GM23248 (cell line): ENCODE measurements around the gene PAM. TPM values are rescaled to one million over a fixed set of nuclear protein-coding genes. Genes with fewer than 3 reads are reported as not detected.

Experiments
- DNase-seq: peaks from one replicate; pipeline ENCODE4 v3.0.0-alpha.2; 2015
- H2AFZ ChIP-seq: fragments of 200-600 bp; sonication (generic); 2 replicates; pipeline ENCODE4 v1.6.1; 2016; ENCODE audit warnings: antibody characterized with exemption
- H3F3A ChIP-seq: fragments of 200-600 bp; sonication (generic); 2 replicates; pipeline ENCODE4 v1.6.1; 2016; ENCODE audit warnings: mild to moderate bottlenecking, antibody characterized with exemption, mixed run types; ENCODE audit not compliant: insufficient read depth
- H3K27ac ChIP-seq: fragments of 200-600 bp; sonication (generic); 2 replicates; pipeline ENCODE4 v1.5.1; 2016; ENCODE audit warnings: mild to moderate bottlenecking
- H3K27me3 ChIP-seq: fragments of 200-600 bp; sonication (generic); replicated peaks from 2 replicates; pipeline ENCODE4 v1.6.1; 2016; ENCODE audit warnings: mild to moderate bottlenecking; ENCODE audit not compliant: insufficient read depth
- H3K36me3 ChIP-seq: fragments of 200-600 bp; sonication (generic); 2 replicates; pipeline ENCODE4 v1.6.1; 2016; ENCODE audit warnings: low read depth, mild to moderate bottlenecking
- H3K4me1 ChIP-seq: fragments of 200-600 bp; sonication (generic); 2 replicates; pipeline ENCODE4 v1.6.1; 2016; ENCODE audit warnings: mild to moderate bottlenecking; ENCODE audit not compliant: insufficient read depth
- H3K4me2 ChIP-seq: fragments of 200-600 bp; sonication (generic); one replicate; pipeline ENCODE4 v1.6.1; 2016; ENCODE audit warnings: mild to moderate bottlenecking; ENCODE audit not compliant: unreplicated experiment
- H3K4me3 ChIP-seq: fragments of 200-600 bp; sonication (generic); 2 replicates; pipeline ENCODE4 v1.5.1; 2016; ENCODE audit warnings: mild to moderate bottlenecking
- H3K79me2 ChIP-seq: fragments of 200-600 bp; sonication (generic); 2 replicates; pipeline ENCODE4 v1.6.1; 2016; ENCODE audit warnings: mild to moderate bottlenecking; ENCODE audit not compliant: insufficient read depth
- H3K9ac ChIP-seq: fragments of 200-600 bp; sonication (generic); 2 replicates; pipeline ENCODE4 v1.6.1; 2016; ENCODE audit warnings: mild to moderate bottlenecking
- H3K9me2 ChIP-seq: fragments of 200-600 bp; sonication (generic); 2 replicates; pipeline ENCODE4 v1.6.1; 2016; ENCODE audit warnings: mixed run types, mild to moderate bottlenecking, moderate library complexity; ENCODE audit not compliant: insufficient read depth
- H3K9me3 ChIP-seq: fragments of 200-600 bp; sonication (generic); one replicate; pipeline ENCODE4 v1.6.1; 2017; ENCODE audit warnings: low read depth
- H4K20me1 ChIP-seq: fragments of 200-600 bp; sonication (generic); 2 replicates; pipeline ENCODE4 v1.6.0; 2016; ENCODE audit not compliant: insufficient read depth
- EZH2 ChIP-seq: fragments of 200-600 bp; sonication (generic); IDR thresholded peaks from 2 replicates; pipeline ENCODE4 v1.6.1; 2018; ENCODE audit warnings: antibody characterized with exemption, mild to moderate bottlenecking; ENCODE audit not compliant: insufficient read depth, poor library complexity, severe bottlenecking
- EZH2phosphoT487 ChIP-seq: fragments of 200-600 bp; sonication (generic); IDR thresholded peaks from 2 replicates; pipeline ENCODE4 v1.6.1; 2018; ENCODE audit warnings: antibody characterized with exemption, moderate library complexity, mild to moderate bottlenecking, low read depth; ENCODE audit not compliant: insufficient read depth
- WGBS, 2 experiments: methylation state at CpG; one replicate each; pipeline ENCODE4 v1.1.6; 2015 to 2017; ENCODE audit warnings: low lambda C conversion rate in 2 of 2, low coverage in 1 of 2; ENCODE audit errors: missing lambda C conversion rate in 2 of 2; 5-methylcytosine and 5-hydroxymethylcytosine counted together
- in situ Hi-C: fragments of 300-500 bp; cut with MboI; formaldehyde crosslinking; loops from 2 replicates; pipeline ENCODE4 v1.15.0; 2020
- polyA plus RNA-seq: library from polyadenylated mRNA; unstranded; fragments of >200 nt; fragmentation: Nextera tagmentation; extraction: Ambion mirVana; gene quantifications from 2 replicates; pipeline ENCODE4 v1.2.1, GENCODE V29; 2016
- total RNA-seq: library from RNA; depleted of rRNA; stranded (reverse); fragments of >200 nt; shearing (Covaris generic); gene quantifications from 2 replicates; pipeline ENCODE4 v1.2.3, GENCODE V29; 2014

The PAM gene
- total and polyA plus RNA-seq, 2 experiments from 2014 or later: 429 to 499 TPM

DNA sequence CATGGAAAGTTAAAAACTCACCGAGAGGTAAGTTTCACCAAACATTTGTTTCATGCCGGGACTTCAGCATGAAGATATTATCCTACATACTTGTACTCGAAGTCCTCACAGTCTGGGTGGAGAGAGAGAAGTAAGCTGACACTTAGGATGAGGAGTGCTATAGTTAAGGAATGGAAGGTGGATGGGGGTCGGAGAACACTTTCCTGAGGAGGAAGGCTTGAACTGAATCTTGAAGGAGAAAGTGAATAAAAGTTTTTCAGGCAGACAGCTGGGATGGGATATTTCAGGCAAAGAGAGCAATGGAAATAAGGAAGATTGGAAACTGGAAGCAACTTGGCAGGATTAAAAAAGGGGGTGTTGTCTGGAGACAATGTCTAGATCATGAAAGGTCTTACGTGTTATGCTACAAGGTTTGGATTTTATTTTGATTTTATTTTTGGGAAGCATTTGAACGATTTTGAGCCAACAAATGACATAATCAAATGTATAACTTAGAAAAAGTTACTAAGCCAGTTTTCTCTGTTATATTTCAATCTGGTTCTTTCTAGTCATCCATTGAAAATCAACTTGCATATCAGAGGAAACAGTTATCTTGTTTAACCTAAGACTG is 167.1 kb downstream of the PAM start:
- no peak overlapping the region for H3K9ac ChIP-seq
- H3K36me3 ChIP-seq: peaks cover 9% of the 10 kb centered on the region; the same call in 1 of the 2 replicates
- no peaks in the 10 kb centered on the region for H3K27me3 ChIP-seq
- 64 to 69% methylated on average over 6 of the region's 6 CpGs for WGBS, 2 experiments
- peaks cover 25% of the 10 kb centered on the region for H3K4me1 ChIP-seq
- no peaks in the 10 kb centered on the region for H3K79me2 ChIP-seq
- no peaks in the 10 kb centered on the region for H3K9me3 ChIP-seq
- 0 out of 2 replicates have a peak, but pooled peaks cover 10% of the 10 kb centered on the region for H3F3A ChIP-seq
- no peaks in the 10 kb centered on the region for H3K9me2 ChIP-seq
- TF ChIP-seq EZH2phosphoT487 (no peak), EZH2 (no peak)
- peak overlapping the region; percentile 5 for H3K4me2 ChIP-seq
- H3K27ac ChIP-seq: no peak overlapping the region
- in situ Hi-C loops: no loop called here
- H3K4me3 ChIP-seq: no peak overlapping the region
- DNase-seq: no peak
- H4K20me1 ChIP-seq: no peaks in the 10 kb centered on the region
- no peak overlapping the region for H2AFZ ChIP-seq

- H3K36me3 ChIP-seq: peaks cover 12% of the 10 kb centered on the region; the same call in 1 of the 2 replicates
- DNase-seq: no peak
Measured at GRCh38 chr5:102922799-102923477, 167.8 kb downstream of the PAM start.

GRCh38 chr5:102924963-102925362 is 169.9 kb downstream of the PAM start:
- TF ChIP-seq EZH2phosphoT487 (no peak), EZH2 (no peak)
- no peak for DNase-seq
- WGBS, 2 experiments: 94 to 100% methylated on average over 2 of the region's 2 CpGs
- Histone ChIP-seq H3K4me2 (no peak overlapping the region), H3K4me1 (peaks cover 24% of the 10 kb centered on the region), H3K79me2 (no peaks in the 10 kb centered on the region), H3K4me3 (no peak overlapping the region), H3K27me3 (no peaks in the 10 kb centered on the region), H3K9me3 (no peaks in the 10 kb centered on the region), H3F3A (0 out of 2 replicates have a peak, but pooled peaks cover 10% of the 10 kb centered on the region), H3K27ac (no peak overlapping the region), H3K9me2 (no peaks in the 10 kb centered on the region), H3K9ac (no peak overlapping the region), H4K20me1 (no peaks in the 10 kb centered on the region), H2AFZ (no peak overlapping the region), H3K36me3 (peaks cover 18% of the 10 kb centered on the region)
- in situ Hi-C loops: no loop called here

More at GRCh38 chr5:102922799-102923477, 167.8 kb downstream of the PAM start:
- Histone ChIP-seq H3K79me2 (no peaks in the 10 kb centered on the region), H3K27me3 (no peaks in the 10 kb centered on the region), H3F3A (0 out of 2 replicates have a peak, but pooled peaks cover 10% of the 10 kb centered on the region), H3K4me1 (peaks cover 24% of the 10 kb centered on the region), H3K9ac (no peak overlapping the region), H2AFZ (no peak overlapping the region), H3K9me3 (no peaks in the 10 kb centered on the region), H3K27ac (no peak overlapping the region), H3K9me2 (no peaks in the 10 kb centered on the region), H3K4me3 (no peak overlapping the region), H4K20me1 (no peaks in the 10 kb centered on the region), H3K4me2 (peak overlapping the region; percentile 5)
- 46 to 49% methylated on average over 4 of the region's 4 CpGs for WGBS, 2 experiments
- TF ChIP-seq EZH2 (no peak), EZH2phosphoT487 (no peak)
- in situ Hi-C loops: no loop called here

DNA sequence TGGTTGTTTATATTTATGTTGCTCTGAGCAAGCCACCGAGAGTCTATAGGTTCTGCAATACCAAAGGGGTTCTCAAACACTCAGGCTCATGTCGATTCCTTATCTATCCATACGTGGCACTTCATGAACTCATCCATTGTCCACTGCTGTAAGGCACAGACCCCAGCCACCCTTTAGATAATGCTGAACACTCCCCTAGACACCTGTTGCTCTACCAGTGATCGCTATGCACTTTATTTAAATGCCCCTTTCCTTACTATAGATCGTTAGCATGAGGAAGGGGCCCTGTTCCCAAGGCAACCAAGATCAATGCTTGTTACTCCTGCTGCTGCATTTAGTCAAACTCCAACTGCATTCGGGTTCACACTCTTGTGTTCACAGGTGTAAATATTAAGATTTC is 171.9 kb downstream of the PAM start:
- WGBS, 2 experiments: 97 to 100% methylated on average over 6 of the region's 6 CpGs
- in situ Hi-C loops: no loop called here
- H3K4me3 ChIP-seq: no peak overlapping the region
- no peaks in the 10 kb centered on the region for H3K27me3 ChIP-seq
- no peaks in the 10 kb centered on the region for H4K20me1 ChIP-seq
- no peak overlapping the region for H2AFZ ChIP-seq
- H3K9ac ChIP-seq: no peak overlapping the region
- H3K9me2 ChIP-seq: no peaks in the 10 kb centered on the region
- peaks cover 23% of the 10 kb centered on the region for H3K36me3 ChIP-seq
- no peaks in the 10 kb centered on the region for H3K9me3 ChIP-seq
- no peaks in the 10 kb centered on the region for H3K79me2 ChIP-seq
- no peak for TF ChIP-seq EZH2phosphoT487
- no peak for TF ChIP-seq EZH2
- no peak overlapping the region for H3K27ac ChIP-seq
- DNase-seq: no peak
- no peak overlapping the region for H3K4me2 ChIP-seq
- peaks cover 13% of the 10 kb centered on the region for H3K4me1 ChIP-seq
- 0 out of 2 replicates have a peak, but pooled peaks cover 10% of the 10 kb centered on the region for H3F3A ChIP-seq
